AG09309 (cell line): ENCODE data around the gene CST7.

Source experiments
- DNase-seq: peaks from one replicate; pipeline ENCODE4 v3.0.0-alpha.2; 2010; ENCODE audit warnings: low read depth
- H3K4me3 ChIP-seq: 2 replicates; pipeline ENCODE4 v1.5.1; 2011; ENCODE audit warnings: mild to moderate bottlenecking, low read depth, low read length, moderate library complexity; ENCODE audit not compliant: control insufficient read depth
- TF ChIP-seq, protein P1 (sequence below): IDR thresholded peaks from 2 replicates; pipeline ENCODE4 v1.5.1; 2011; ENCODE audit warnings: mild to moderate bottlenecking, low read depth, low read length, inconsistent platforms; ENCODE audit not compliant: insufficient read depth, control insufficient read depth; ENCODE audit errors: missing control alignments

CST7 gene, protein sequence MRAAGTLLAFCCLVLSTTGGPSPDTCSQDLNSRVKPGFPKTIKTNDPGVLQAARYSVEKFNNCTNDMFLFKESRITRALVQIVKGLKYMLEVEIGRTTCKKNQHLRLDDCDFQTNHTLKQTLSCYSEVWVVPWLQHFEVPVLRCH

DNA sequence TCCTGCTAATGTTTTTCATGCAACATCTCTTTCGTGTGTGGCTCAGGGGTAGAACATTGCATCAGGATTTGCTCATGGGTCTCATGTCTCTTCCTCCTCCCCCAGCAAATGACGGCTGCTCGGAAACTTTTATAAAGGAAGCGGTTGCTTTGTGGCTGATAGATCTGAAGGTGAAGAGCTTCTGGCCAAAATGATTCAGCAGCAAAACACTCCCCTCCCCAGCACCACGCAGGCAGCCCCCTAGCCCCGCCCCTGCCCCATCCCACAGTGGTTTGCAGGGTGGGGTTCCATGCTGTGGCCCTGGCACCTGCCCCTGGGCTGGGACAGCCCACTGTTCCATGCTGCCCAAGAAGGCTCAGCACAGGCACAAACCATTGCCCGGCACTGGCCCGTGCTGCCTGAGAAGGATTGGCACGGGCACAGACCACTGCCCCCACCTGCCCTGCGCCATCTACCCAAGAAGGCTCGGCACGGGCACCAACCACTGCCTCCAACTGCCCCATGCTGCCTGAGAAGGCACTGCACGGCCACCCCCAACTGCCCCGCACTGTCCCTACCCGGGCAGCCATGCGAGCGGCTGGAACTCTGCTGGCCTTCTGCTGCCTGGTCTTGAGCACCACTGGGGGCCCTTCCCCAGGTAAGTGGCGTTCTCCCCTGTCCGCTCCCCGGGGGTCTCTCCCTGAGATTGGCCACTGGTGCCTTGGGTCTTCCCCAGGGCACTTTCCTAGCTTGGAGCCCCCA is at the start of gene CST7:
Gene CST7 (plus strand): TSS at position 331 of the 741 bp plus-strand sequence. CDS start 237 bp downstream, at position 568.
- TF ChIP-seq, protein P1, sequence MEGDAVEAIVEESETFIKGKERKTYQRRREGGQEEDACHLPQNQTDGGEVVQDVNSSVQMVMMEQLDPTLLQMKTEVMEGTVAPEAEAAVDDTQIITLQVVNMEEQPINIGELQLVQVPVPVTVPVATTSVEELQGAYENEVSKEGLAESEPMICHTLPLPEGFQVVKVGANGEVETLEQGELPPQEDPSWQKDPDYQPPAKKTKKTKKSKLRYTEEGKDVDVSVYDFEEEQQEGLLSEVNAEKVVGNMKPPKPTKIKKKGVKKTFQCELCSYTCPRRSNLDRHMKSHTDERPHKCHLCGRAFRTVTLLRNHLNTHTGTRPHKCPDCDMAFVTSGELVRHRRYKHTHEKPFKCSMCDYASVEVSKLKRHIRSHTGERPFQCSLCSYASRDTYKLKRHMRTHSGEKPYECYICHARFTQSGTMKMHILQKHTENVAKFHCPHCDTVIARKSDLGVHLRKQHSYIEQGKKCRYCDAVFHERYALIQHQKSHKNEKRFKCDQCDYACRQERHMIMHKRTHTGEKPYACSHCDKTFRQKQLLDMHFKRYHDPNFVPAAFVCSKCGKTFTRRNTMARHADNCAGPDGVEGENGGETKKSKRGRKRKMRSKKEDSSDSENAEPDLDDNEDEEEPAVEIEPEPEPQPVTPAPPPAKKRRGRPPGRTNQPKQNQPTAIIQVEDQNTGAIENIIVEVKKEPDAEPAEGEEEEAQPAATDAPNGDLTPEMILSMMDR: no peak
- DNase-seq: peak; percentile 16
- H3K4me3 ChIP-seq: no peak within 1 kb of the TSS

DNA sequence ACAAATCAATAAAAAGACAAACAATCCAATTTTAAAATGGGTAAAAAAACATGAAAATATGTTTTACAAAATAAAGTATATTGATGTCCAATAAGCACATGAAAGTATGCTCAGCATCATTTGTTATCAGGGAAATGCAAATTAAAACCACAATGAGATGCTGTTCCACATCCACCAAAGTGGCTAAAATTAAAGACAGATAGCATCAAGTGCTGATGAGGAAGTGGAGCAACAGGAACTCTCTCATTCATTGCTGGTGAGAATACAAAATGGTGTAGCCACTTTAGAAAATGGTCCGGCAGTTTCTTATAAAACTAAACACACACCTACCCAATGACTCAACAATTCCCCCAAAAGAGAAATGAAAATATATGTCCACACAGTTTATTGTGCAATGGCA is 42.3 kb upstream of the CST7 start:
- no peak for DNase-seq
- TF ChIP-seq, protein P1: no peak

DNA sequence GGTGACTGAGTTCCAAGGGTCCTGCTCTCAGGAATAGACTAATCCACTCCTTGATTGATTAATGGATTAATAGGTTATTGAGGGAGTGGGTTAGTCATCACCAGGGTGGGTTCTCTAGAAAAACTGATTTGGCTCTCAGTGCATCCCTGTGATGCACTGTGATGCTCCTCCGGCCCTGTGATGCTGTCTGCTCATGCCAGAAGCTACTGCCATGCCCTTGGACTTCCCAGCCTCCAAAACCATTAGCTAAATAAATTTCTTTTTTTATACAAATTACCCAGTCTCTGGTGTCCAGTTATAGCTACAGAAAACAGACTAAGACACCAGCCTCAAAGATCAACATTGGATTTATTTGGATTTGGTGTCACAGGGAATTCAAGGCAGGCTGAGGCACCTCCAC is 40.4 kb upstream of the CST7 start:
- H3K4me3 ChIP-seq: no peak overlapping the region
- no peak for DNase-seq

More for the DNA sequence above, 42.3 kb upstream of the CST7 start:
- H3K4me3 ChIP-seq: no peak overlapping the region

DNA sequence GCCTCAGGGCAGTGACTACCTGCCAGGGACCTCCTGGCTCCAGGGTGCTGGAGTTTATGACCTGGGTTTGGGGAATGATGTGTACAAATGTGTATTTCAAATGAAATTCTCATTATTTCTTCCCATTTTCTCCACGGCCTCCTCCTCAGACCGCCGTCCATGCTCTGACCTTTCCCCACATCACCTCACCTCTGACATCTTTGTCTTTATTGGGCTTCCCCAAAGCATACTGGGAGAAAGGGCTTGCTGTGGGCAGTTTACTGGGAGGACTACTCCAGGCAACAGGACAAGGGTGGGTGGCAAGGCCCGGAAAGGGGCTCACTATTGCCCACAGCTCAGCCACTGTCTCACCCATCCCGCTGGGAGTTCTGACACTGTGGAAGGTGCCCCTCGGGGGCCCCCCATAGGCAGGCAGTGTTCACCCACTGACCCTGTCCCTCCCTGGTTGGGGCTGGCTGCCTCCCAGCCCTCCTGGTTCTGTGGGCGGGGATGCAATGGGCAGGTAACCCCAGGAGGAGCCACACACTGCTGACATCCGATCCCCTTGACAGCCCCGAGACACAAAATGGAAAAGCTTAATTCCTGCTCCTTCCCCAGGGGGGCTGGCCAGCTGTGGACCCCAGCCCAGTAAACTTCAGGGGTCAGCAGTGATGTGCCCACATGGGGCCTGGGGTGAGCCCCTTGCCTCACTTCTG is 39.8 kb upstream of the CST7 start:
- TF ChIP-seq, protein P1: no peak
- H3K4me3 ChIP-seq: no peak overlapping the region
- no peak for DNase-seq

More for the DNA sequence above, 40.4 kb upstream of the CST7 start:
- TF ChIP-seq, protein P1: no peak

DNA sequence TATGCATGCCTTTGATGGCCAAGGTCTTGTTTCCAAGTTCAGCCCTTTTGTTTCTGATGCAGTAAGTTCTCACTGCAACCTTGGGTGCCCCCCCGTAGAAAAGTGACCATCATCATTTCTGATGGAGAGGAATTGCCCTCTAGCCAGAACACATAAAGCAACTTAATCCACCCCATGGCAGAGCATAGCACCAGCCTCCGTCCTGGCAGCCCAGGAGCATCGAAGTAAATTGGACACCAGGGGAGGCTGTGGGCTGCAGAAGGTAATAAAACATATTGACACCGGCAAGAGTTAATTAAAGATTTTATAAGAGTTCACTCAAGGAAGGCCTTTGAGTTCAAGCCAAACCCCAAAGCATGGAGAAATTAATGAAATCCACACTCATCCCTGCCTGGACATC is 39.2 kb upstream of the CST7 start:
- no peak overlapping the region for H3K4me3 ChIP-seq
- no peak for DNase-seq
- TF ChIP-seq, protein P1: no peak

DNA sequence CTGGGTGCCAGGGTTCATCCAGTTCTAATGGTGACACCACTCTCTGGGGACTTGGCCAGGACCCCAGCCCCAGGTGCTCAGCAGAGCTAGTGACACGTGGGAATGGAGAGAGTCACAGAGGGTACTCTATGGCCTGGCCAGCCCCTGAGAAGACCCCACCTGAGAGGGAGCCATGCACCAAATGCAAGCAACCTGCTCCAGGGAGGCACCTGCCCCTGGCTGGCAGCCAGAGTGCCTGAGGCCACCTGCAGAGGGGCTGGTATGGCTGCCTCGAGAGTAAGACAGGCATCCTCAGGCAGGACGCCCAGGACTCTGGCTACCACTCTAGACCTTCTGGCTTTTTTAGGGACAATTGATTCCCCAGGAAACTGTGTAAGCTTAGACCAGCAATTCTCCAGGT is 38.6 kb upstream of the CST7 start:
- no peak overlapping the region for H3K4me3 ChIP-seq
- no peak for DNase-seq
- TF ChIP-seq, protein P1: no peak
